ENCODE data around the gene ITSN2. TPM values are rescaled to one million over a fixed set of nuclear protein-coding genes. Genes with fewer than 3 reads are reported as not detected.

Gene ITSN2
- total RNA-seq, 4 donors from 2014 or later, result 57.9 to 79.7 (median 63.4) TPM

DNA sequence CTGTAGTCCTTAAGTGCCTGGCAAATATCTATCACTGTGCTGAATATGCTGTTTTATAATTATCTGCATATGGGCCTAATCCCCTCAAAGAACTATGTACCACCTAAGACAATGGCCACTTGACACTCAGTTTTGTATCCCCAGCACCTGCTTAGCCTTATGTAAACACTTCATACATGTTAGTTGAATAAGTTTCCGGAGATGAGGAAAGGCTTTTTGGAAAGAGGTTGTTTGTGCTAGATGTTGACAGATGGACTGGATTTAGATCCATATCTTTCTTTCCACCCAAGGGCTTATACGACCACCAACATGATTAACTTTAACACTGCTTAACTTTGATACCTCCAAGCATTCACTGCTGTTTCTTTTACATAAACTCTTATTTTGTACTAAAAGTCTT lies 122.2 kb downstream of the ITSN2 start:
- no peak overlapping the region for H3K4me3 ChIP-seq
- TF ChIP-seq EP300 (IDR thresholded peaks at IDR 0.05), result no peak
- TF ChIP-seq POLR2AphosphoS5 (IDR thresholded peaks at IDR 0.05), result no peak
- no peak for TF ChIP-seq CTCF (IDR thresholded peaks at IDR 0.05)
- no peak for TF ChIP-seq POLR2A (IDR thresholded peaks at IDR 0.05)
- H3K27ac ChIP-seq, result no peak overlapping the region
- H3K36me3 ChIP-seq, result peaks cover 0 to 18% of the 10 kb centered on the region in 2 donors
- WGBS, 2 donors (ENCODE audit: low coverage in 1 of 2), result 71 to 82% methylated on average over 2 of the region's 2 CpGs
- ATAC-seq, result no peak
- H3K27me3 ChIP-seq, result no peaks in the 10 kb centered on the region
- H3K9me3 ChIP-seq, result no peaks in the 10 kb centered on the region
- no peaks in the 10 kb centered on the region for H3K4me1 ChIP-seq

- H3K27ac ChIP-seq, result no peak overlapping the region
- H3K27me3 ChIP-seq, result no peaks in the 10 kb centered on the region
- no peak overlapping the region for H3K4me3 ChIP-seq
- no peaks in the 10 kb centered on the region for H3K9me3 ChIP-seq
- H3K36me3 ChIP-seq, result peaks cover 0 to 18% of the 10 kb centered on the region in 2 donors
- 100% methylated on average over 1 of the region's 1 CpG for WGBS, 2 donors (ENCODE audit: low coverage in 1 of 2)
- TF ChIP-seq POLR2AphosphoS5 (IDR thresholded peaks at IDR 0.05), result no peak
- TF ChIP-seq CTCF (IDR thresholded peaks at IDR 0.05), result peak in 1 of 4 experiments; percentile 8
- H3K4me1 ChIP-seq, result no peaks in the 10 kb centered on the region
- ATAC-seq, result no peak
Measured at GRCh38 chr2:24237313-24237712, 123.0 kb downstream of the ITSN2 start.

DNA sequence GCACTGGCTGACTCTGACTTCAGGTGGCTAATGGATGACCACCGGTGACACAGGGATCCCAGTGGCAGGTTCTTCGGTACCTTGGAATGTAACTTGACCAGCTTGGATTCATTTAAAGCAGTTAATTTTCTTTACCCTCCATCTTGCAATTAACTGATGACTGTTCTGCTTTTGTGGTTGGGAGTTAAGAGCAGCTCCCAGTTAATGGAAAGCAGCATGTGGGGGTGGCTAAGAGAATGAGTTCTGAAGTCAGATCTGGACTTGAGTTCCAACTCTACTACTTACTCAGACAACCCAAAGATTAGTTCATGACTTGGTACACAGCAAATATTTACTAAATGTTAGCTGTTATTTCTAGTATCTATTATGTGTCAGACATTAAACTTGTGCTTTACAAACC lies 127.0 kb downstream of the ITSN2 start:
- no peak overlapping the region for H3K27ac ChIP-seq
- H3K27me3 ChIP-seq, result no peaks in the 10 kb centered on the region
- 80 to 100% methylated on average over 1 to 2 of the region's 2 CpGs for WGBS, 2 donors (ENCODE audit: low coverage in 1 of 2)
- H3K36me3 ChIP-seq, result peaks cover 0 to 9% of the 10 kb centered on the region in 2 donors
- no peak for TF ChIP-seq CTCF (IDR thresholded peaks at IDR 0.05)
- H3K4me3 ChIP-seq, result no peak overlapping the region
- H3K4me1 ChIP-seq, result no peaks in the 10 kb centered on the region
- ATAC-seq, result no peak
- H3K9me3 ChIP-seq, result no peaks in the 10 kb centered on the region

DNA sequence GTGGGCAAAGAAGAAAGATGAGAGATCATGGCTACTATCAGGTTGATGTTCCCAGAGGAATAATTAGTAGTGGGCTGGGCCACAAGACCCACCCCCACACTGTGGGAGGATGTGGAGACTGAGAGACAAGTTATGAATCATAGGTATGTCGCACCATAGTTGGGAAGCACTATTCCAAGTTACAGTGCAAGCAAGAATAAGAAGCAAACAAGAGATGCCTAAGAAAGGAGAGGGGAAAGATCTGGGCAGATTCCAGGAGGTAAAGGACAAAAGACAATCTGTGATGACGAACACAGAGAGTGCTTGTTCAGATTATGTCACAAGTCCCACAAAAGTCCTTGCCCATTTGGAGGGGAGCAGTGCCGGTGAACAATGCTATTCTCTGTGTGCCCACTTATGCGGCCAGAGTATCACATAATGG lies 128.9 kb downstream of the ITSN2 start:
- no peak overlapping the region for H3K27ac ChIP-seq
- WGBS, 2 donors (ENCODE audit: low coverage in 1 of 2), result 85 to 93% methylated on average over 4 of the region's 4 CpGs
- no peaks in the 10 kb centered on the region for H3K9me3 ChIP-seq

More for the DNA sequence above, 128.9 kb downstream of the ITSN2 start:
- Histone ChIP-seq H3K27me3 (no peaks in the 10 kb centered on the region), H3K4me1 (no peaks in the 10 kb centered on the region), H3K4me3 (no peak overlapping the region), H3K36me3 (peaks cover 0 to 10% of the 10 kb centered on the region in 2 donors)
- TF ChIP-seq POLR2A (IDR thresholded peaks at IDR 0.05), result no peak
- TF ChIP-seq EP300 (IDR thresholded peaks at IDR 0.05), result no peak
- TF ChIP-seq CTCF (IDR thresholded peaks at IDR 0.05), result no peak
- no peak for TF ChIP-seq POLR2AphosphoS5 (IDR thresholded peaks at IDR 0.05)
- no peak for ATAC-seq
